ENCODE measurements around the gene C5orf24.
"Not testable (repeated sequence)": the region's sequence is repeated elsewhere in the genome, so short reads cannot be mapped to it uniquely, and the experiment has no call there.

Gene C5orf24

DNA sequence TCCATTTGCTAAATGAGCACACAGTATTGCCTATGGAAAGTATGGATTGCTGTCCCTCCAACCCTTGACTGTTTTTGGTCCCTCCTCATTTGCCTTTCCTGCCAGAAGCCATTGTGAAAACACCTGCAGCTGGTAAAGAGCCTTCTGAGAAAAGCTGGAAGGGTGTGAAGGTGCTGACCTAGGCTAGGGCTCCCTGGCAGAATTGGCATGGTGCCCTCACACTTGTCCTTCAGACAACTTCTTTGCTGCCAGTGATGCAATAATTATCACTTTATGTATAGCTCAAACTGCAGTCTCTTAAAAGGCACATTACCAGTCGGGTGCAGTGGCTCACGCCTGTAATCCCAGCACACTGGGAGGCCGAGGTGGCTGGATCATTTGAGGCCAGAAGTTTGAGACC, 32.6 kb downstream of the C5orf24 start:
- Histone ChIP-seq H3K4me3 (no peak overlapping the region), H3K4me1 (peaks cover 0 to 21% (median 16%) of the 10 kb centered on the region in 4 donors), H3K27ac (no peak overlapping the region), H3K27me3 (no peaks in the 10 kb centered on the region), H3K36me3 (peaks cover 0 to 6% (median 0%) of the 10 kb centered on the region in 3 donors), H3K9me3 (no peaks in the 10 kb centered on the region)
- TF ChIP-seq, protein P1, sequence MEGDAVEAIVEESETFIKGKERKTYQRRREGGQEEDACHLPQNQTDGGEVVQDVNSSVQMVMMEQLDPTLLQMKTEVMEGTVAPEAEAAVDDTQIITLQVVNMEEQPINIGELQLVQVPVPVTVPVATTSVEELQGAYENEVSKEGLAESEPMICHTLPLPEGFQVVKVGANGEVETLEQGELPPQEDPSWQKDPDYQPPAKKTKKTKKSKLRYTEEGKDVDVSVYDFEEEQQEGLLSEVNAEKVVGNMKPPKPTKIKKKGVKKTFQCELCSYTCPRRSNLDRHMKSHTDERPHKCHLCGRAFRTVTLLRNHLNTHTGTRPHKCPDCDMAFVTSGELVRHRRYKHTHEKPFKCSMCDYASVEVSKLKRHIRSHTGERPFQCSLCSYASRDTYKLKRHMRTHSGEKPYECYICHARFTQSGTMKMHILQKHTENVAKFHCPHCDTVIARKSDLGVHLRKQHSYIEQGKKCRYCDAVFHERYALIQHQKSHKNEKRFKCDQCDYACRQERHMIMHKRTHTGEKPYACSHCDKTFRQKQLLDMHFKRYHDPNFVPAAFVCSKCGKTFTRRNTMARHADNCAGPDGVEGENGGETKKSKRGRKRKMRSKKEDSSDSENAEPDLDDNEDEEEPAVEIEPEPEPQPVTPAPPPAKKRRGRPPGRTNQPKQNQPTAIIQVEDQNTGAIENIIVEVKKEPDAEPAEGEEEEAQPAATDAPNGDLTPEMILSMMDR (IDR thresholded peaks at IDR 0.05): no peak
- no peak for DNase-seq
- intact Hi-C loops (cut with DNase I; ENCODE audit: low total_unique reads): no loop called here

DNA sequence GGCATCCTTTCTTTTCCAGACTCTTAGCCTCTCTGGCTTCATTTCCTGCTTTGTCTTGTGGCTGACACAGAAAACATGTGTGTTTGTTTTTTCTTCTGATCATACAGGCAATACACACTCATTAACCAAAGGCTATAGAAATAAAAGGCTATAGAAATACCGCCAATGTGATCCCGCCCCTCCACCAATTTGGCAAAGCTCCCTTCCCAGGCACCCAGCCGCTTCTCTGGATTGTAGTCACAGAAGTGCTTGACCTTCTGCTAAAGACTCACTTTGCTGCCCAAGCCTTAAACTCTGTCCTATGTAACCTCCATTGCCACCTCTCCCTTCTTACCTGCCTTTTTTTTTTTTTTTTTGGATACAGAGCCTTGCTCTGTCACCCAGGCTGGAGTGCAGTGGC, 33.7 kb downstream of the C5orf24 start:
- peaks cover 0 to 20% (median 14%) of the 10 kb centered on the region in 4 donors for H3K4me1 ChIP-seq
- DNase-seq: no peak
- H3K36me3 ChIP-seq: peaks cover 0 to 6% (median 0%) of the 10 kb centered on the region in 3 donors
- H3K4me3 ChIP-seq: no peak overlapping the region
- intact Hi-C loops (cut with DNase I; ENCODE audit: low total_unique reads): no loop called here
- TF ChIP-seq, protein P1 (IDR thresholded peaks at IDR 0.05): no peak
- H3K27me3 ChIP-seq: no peaks in the 10 kb centered on the region
- no peaks in the 10 kb centered on the region for H3K9me3 ChIP-seq
- H3K27ac ChIP-seq: no peak overlapping the region

DNA sequence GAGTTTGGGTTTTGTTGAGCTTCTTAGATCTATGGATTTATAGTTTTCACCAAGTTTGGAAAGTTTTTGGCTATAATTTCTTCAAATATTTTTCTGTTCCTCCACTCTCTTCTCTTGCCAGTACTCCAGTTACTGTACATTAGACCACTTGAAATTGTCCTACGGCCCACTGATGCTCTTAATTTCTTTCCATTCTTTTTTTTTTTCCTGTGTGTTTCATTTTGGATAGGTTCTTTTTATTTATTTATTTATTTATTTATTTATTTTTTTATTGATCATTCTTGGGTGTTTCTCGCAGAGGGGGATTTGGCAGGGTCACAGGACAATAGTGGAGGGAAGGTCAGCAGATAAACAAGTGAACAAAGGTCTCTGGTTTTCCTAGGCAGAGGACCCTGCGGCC, 35.2 kb downstream of the C5orf24 start:
- H3K27me3 ChIP-seq; H3K9me3 ChIP-seq; H3K27ac ChIP-seq; H3K36me3 ChIP-seq; H3K4me3 ChIP-seq; DNase-seq; intact Hi-C loops (cut with DNase I; ENCODE audit: low total_unique reads): not testable (repeated sequence)
- peaks cover 0 to 16% (median 8%) of the 10 kb centered on the region in 4 donors for H3K4me1 ChIP-seq

DNA sequence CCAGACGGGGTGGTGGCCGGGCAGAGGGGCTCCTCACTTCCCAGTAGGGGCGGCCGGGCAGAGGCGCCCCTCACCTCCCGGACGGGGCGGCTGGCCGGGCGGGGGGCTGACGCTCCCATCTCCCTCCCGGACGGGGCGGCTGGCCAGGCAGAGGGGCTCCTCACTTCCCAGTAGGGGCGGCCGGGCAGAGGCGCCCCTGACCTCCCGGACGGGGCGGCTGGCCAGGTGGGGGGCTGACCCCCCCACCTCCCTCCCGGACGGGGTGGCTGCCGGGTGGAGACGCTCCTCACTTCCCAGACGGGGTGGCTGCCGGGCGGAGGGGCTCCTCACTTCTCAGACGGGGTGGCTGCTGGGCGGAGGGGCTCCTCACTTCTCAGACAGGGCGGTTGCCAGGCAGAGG, 35.9 kb downstream of the C5orf24 start:
- DNase-seq; H3K27me3 ChIP-seq; H3K4me1 ChIP-seq; H3K4me3 ChIP-seq; H3K9me3 ChIP-seq; H3K27ac ChIP-seq; intact Hi-C loops (cut with DNase I; ENCODE audit: low total_unique reads): not testable (repeated sequence)
- peaks cover 0 to 12% (median 0%) of the 10 kb centered on the region in 3 donors for H3K36me3 ChIP-seq

DNA sequence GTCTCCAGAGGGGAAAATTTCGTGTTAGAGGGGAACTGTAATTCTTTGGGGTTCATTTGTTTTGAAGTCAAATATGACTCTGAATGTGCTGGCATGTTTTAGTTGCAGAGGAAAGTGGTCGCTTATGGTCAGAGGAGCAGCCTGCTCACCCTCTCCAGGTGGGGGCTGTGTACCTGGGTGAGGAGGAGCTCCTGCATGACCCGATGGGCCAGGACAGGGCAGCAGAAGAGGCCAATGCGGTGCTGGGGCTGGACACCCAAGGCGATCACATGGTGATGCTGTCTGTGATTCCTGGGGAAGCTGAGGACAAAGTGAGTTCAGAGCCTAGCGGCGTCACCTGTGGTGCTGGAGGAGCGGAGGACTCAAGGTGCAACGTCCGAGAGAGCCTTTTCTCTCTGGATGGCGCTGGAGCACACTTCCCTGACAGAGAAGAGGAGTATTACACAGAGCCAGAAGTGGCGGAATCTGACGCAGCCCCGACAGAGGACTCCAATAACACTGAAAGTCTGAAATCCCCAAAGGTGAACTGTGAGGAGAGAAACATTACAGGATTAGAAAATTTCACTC, 41.9 kb downstream of the C5orf24 start:
- no peaks in the 10 kb centered on the region for H3K9me3 ChIP-seq
- no peak overlapping the region for H3K4me3 ChIP-seq
- H3K27me3 ChIP-seq: no peaks in the 10 kb centered on the region
- H3K36me3 ChIP-seq: peaks cover 5 to 50% (median 18%) of the 10 kb centered on the region in 3 donors
- intact Hi-C loops (cut with DNase I; ENCODE audit: low total_unique reads): no loop called here
- H3K27ac ChIP-seq: no peak overlapping the region
- peaks cover 0 to 7% (median 2%) of the 10 kb centered on the region in 4 donors for H3K4me1 ChIP-seq
- no peak for DNase-seq
- TF ChIP-seq, protein P1 (IDR thresholded peaks at IDR 0.05): no peak

DNA sequence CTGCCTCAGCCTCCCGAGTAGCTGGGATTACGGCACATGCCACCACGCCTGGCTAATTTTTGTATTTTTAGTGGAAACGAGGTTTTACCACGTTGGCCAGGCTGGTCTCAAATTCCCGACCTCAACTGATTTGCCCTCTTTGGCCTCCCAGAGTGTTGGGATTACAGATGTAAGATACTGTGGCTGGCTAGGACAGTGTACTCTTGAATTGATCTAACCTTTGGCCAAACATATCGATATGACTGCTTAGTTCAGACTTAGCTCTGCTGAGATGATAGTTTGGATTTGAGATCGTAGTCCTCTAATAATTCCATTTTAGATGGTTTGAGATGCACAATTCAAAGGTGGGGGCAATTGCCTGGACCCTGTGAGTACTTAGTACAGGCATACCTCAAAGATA, 43.6 kb downstream of the C5orf24 start:
- TF ChIP-seq, protein P1 (IDR thresholded peaks at IDR 0.05): no peak
- Histone ChIP-seq H3K27ac (no peak overlapping the region), H3K4me1 (peaks cover 0 to 7% (median 2%) of the 10 kb centered on the region in 4 donors), H3K27me3 (no peaks in the 10 kb centered on the region), H3K36me3 (peaks cover 5 to 58% (median 25%) of the 10 kb centered on the region in 3 donors), H3K9me3 (no peaks in the 10 kb centered on the region), H3K4me3 (no peak overlapping the region)
- intact Hi-C loops (cut with DNase I; ENCODE audit: low total_unique reads): no loop called here
- DNase-seq: no peak

DNA sequence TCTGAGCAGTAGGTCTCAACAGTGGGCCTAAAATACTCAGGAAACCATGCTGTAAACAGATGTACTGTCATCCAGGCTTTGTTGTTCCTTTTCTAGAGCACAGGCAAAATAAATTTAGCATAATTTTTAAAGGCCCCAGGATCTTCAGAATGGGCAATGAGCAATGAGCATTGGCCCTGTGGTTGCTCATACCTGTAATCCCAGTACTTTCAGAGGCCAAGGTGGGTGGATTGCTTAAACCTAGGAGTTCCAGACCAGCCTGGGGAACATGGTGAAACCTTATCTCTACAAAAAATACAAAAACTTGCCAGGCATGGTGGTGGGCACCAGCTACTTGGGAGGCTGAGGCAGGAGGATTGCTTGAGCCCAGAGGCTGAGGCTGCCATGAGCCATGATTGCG, 45.7 kb downstream of the C5orf24 start:
- TF ChIP-seq, protein P1 (IDR thresholded peaks at IDR 0.05): no peak
- Histone ChIP-seq H3K27me3 (no peaks in the 10 kb centered on the region), H3K9me3 (no peaks in the 10 kb centered on the region)

More for the DNA sequence above, 45.7 kb downstream of the C5orf24 start:
- Histone ChIP-seq H3K36me3 (peaks cover 5 to 75% (median 37%) of the 10 kb centered on the region in 3 donors), H3K4me1 (peaks cover 0 to 1% (median 0%) of the 10 kb centered on the region in 4 donors), H3K27ac (no peak overlapping the region), H3K4me3 (no peak overlapping the region)
- DNase-seq: no peak
- intact Hi-C loops (cut with DNase I; ENCODE audit: low total_unique reads): no loop called here

All from tibial artery (tissue), 4 donors.